GM10266 (cell line): Measurements from ENCODE around the gene NEU4.

Experiments
- DNase-seq: peaks from one replicate; pipeline ENCODE4 v3.0.0; 2012; ENCODE audit errors: extremely low spot score
- TF ChIP-seq, protein P1 (sequence below): IDR thresholded peaks from 2 replicates; pipeline ENCODE4 v1.5.1; 2012; ENCODE audit warnings: mild to moderate bottlenecking, low read depth; ENCODE audit not compliant: control insufficient read depth, insufficient read depth; ENCODE audit errors: missing control alignments

NEU4 gene

DNA sequence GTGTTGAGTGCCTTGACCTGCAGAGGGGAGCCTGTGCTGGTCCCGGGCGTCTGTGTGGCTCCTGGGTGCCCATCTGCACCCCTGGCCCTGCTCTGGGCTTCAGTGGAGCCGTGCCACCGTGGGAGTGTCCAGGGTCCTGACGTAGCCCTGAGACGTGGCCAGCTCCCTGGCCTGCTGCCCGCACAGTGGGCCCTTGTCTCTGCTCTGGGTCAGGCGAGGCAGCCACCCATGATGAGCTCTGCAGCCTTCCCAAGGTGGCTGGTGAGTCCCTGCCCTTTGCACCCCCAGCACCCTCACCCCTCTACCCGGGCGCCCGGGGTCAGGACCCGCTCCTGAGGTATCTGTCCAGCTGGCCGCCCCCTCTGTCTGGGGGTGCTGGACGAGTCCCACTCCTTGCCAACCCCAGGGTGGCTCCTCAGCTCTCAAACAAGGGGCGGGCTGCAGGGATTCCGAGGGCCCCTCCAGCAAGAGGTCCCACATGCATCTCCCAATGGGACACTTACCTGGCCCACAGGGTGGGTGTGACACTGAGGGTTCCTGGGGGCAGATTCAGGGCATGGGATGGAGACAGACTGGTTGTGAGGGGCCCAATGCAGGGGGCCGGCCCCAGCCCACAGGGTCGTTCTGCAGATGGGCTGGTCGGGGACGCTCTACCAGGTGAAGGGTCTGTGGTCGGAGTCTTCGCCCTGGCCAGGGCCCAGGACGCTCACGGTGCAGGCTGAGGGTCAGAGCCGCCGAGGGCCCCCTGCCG lies 2.4 kb downstream of the NEU4 start:
- TF ChIP-seq, protein P1, sequence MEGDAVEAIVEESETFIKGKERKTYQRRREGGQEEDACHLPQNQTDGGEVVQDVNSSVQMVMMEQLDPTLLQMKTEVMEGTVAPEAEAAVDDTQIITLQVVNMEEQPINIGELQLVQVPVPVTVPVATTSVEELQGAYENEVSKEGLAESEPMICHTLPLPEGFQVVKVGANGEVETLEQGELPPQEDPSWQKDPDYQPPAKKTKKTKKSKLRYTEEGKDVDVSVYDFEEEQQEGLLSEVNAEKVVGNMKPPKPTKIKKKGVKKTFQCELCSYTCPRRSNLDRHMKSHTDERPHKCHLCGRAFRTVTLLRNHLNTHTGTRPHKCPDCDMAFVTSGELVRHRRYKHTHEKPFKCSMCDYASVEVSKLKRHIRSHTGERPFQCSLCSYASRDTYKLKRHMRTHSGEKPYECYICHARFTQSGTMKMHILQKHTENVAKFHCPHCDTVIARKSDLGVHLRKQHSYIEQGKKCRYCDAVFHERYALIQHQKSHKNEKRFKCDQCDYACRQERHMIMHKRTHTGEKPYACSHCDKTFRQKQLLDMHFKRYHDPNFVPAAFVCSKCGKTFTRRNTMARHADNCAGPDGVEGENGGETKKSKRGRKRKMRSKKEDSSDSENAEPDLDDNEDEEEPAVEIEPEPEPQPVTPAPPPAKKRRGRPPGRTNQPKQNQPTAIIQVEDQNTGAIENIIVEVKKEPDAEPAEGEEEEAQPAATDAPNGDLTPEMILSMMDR, result no peak
- DNase-seq, result peak; percentile 28

DNA sequence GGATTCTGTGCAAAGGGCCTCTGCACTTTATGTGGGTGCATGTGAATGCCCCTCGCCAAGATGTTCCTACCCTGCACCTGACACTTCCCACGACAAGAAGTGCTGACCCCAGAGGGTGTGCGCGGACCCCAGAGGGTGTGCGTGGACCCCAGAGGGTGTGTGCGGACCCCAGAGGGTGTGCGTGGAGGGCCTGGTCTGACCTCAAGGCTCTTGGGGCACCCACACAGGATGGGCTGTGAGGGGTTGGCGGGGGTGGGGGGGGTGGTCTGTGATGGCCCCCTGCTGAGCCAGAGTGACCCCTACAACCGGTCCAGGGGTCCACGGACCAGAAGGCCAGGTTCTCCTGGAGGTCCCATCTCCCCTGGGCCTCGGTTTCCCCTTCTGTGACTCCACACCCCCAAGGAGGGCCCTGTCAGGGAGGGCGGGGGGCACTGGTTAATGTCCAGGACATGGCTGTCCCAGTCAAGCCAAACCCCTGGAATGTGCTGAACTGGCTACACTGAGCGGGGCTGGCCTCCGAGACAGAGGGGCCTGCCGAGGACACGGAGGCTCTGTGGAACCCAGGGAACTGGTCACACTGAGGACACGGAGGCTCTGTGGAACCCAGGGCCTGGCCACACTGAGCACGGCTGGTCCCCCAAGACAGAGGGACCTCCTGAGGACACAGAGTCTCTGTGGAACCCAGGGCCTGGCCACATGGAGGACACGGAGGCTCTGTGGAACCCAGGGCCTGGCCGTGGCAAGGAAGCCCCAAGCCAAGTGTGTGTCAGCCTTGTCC lies 3.1 kb downstream of the NEU4 start:
- peak; percentile 22 for DNase-seq
- TF ChIP-seq, protein P1, result no peak

DNA sequence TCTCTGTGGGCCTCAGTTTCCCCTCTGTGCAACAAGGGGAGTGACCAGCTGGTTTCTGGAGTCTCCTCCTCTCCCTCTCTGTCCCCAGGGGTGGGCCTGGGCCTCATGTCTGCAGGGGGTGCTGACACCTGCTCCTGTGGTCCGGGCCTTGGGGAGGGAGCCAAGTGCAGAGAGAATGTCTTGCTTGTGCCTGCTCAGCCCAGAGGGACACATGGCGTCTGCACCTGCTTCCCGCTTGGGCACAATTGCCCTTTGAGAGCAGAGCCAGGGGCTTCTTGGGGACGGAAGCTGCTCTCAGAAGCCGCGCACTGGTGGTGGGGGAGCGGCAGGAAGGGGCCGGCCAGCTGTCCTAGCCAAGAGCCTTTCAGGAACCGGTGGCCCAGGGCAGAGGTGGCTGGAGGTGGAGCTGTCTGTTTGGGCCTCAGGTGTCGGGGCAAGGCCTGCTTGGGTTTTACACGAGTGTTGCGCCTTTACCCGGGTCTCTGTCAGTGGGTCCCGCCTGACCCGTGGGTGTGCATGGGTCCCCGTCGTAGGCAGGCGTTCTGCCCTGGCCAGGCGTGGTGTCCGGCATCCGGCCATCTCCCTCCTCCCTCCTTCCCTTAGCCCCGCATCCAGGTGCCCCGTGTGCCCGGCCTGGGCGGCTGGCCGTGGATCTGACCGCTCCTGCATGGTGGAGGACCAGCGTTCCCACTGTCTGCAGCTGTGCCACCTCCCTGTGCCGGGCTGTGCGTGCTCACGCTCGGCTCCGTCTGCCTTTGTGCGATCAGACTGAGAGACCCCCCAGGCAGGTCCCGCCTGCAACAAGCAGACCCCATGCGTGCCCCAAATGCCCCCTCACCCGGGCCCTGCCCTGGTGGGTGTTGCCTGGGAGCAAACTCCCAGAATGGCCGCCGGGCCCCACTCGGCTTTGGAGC lies 4.0 kb downstream of the NEU4 start:
- TF ChIP-seq, protein P1, result no peak
- DNase-seq, result peak; percentile 26

GRCh38 chr2:241813644-241814392 lies 4.8 kb downstream of the NEU4 start:
- TF ChIP-seq, protein P1, result no peak
- peak; percentile 58 for DNase-seq

GRCh38 chr2:241814393-241814642 lies 5.3 kb downstream of the NEU4 start:
- TF ChIP-seq, protein P1, result no peak
- peak; percentile 8 for DNase-seq

- DNase-seq, result peak; percentile 41
- TF ChIP-seq, protein P1, result no peak
Measured at GRCh38 chr2:241814643-241815476, 5.9 kb downstream of the NEU4 start.
